Endodermal cell (in vitro differentiated cells): Measurements from ENCODE around the gene ACTR3. TPM values are rescaled to one million over a fixed set of nuclear protein-coding genes. Genes with fewer than 3 reads are reported as not detected.

Source experiments
- DNase-seq: peaks from one replicate; pipeline ENCODE4 v3.0.0-alpha.2; 2017
- H3K27ac ChIP-seq: 2 replicates; pipeline ENCODE4 v1.5.1; 2013; ENCODE audit warnings: mild to moderate bottlenecking, low read depth, low read length, moderate library complexity
- H3K27me3 ChIP-seq: 2 replicates; pipeline ENCODE4 v1.6.1; 2013; ENCODE audit warnings: mild to moderate bottlenecking, low read length, moderate library complexity; ENCODE audit not compliant: insufficient read depth, control insufficient read depth, poor library complexity, severe bottlenecking
- H3K36me3 ChIP-seq: 2 replicates; pipeline ENCODE4 v1.7.0; 2013; ENCODE audit warnings: mild to moderate bottlenecking, low read length, moderate library complexity; ENCODE audit not compliant: control insufficient read depth, insufficient read depth
- H3K4me1 ChIP-seq: one replicate; pipeline ENCODE4 v1.7.0; 2013; ENCODE audit warnings: low read length; ENCODE audit not compliant: control insufficient read depth, insufficient read depth
- H3K4me3 ChIP-seq: 2 replicates; pipeline ENCODE4 v1.5.1; 2013; ENCODE audit warnings: mild to moderate bottlenecking, low read length, moderate library complexity
- H3K9ac ChIP-seq: 2 replicates; pipeline ENCODE4 v1.6.1; 2013; ENCODE audit warnings: mild to moderate bottlenecking, low read length, moderate library complexity; ENCODE audit not compliant: poor library complexity, severe bottlenecking; ENCODE audit errors: extremely low read depth
- H3K9me3 ChIP-seq: 2 replicates; pipeline ENCODE4 v1.6.1; 2013; ENCODE audit warnings: mild to moderate bottlenecking, low read length, moderate library complexity; ENCODE audit not compliant: control insufficient read depth
- H3K27ac Mint-ChIP-seq: 2 replicates; pipeline ENCODE4 v1.8.0; 2020; ENCODE audit warnings: mixed read lengths
- H3K27me3 Mint-ChIP-seq: 2 replicates; pipeline ENCODE4 v1.8.0; 2021; ENCODE audit warnings: mild to moderate bottlenecking, mixed read lengths; ENCODE audit not compliant: insufficient read depth
- H3K36me3 Mint-ChIP-seq: 2 replicates; pipeline ENCODE4 v1.8.0; 2020; ENCODE audit warnings: low read depth, mixed read lengths
- H3K4me1 Mint-ChIP-seq: 2 replicates; pipeline ENCODE4 v1.8.0; 2020; ENCODE audit warnings: mixed read lengths
- H3K4me3 Mint-ChIP-seq: 2 replicates; pipeline ENCODE4 v1.8.0; 2020; ENCODE audit warnings: mild to moderate bottlenecking, moderate library complexity, mixed read lengths
- H3K9me3 Mint-ChIP-seq: 2 replicates; pipeline ENCODE4 v1.8.0; 2020; ENCODE audit warnings: mild to moderate bottlenecking, mixed read lengths
- WGBS, 2 experiments: methylation state at CpG; one replicate each; pipeline versions ENCODE4 v1.1.5 to v1.1.7; 2013; ENCODE audit warnings: missing lambda C conversion rate in 2 of 2, mixed read lengths in 1 of 2; ENCODE audit not compliant: insufficient coverage in 1 of 2, insufficient read length in 1 of 2; 5-methylcytosine and 5-hydroxymethylcytosine counted together
- total RNA-seq, 2 donors: library from RNA; stranded (reverse); fragmentation: NEBNext Ultra II Directional in 1 of 2; extraction: Animal tissue kit (Norgen Biotek cat#: 25700) in 1 of 2; gene quantifications; 2 replicates in 1 of 2; 3 replicates in 1 of 2; pipeline ENCODE4 v1.2.1, GENCODE V29; 2021
- TF ChIP-seq, protein P1 (sequence below): fragments of 200-600 bp; sonication (generic); conservative IDR thresholded peaks from 2 replicates; pipeline ENCODE4 v1.5.0; 2021; ENCODE audit warnings: antibody characterized with exemption, mild to moderate bottlenecking

Gene ACTR3
- total RNA-seq, 2 donors from 2014 or later = 168 to 192 TPM

DNA sequence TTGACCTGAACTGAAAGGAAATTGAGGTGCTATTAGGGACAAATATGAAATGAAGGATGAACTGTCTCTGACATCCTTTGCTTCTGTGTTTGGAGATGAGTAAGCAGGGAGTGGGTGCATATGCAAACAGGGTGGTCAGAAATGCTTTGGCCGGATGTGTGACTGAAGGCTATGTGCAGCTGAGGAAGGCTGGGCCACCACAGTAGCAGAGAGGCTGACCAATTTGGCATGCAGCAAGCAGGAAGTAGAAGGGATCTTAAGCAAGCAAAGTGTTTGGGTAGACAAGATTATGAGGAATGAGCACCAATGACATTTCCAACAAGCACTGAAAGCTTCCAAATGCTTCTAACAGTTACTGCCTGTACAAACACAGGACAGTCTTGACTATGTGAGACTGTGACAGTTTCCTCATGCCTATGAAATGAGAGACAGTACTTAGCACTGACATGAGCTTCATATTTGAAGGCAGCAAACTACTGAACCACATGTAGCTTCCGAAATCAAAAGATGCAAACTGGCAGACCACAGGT, 3.3 kb upstream of the ACTR3 start:
- Histone ChIP-seq H3K36me3 (peaks cover 9% of the 10 kb centered on the region), H3K9ac (no peak overlapping the region), H3K9me3 (no peaks in the 10 kb centered on the region), H3K4me3 (no peak overlapping the region), H3K4me1 (peaks cover 3% of the 10 kb centered on the region), H3K27me3 (no peaks in the 10 kb centered on the region), H3K27ac (no peak overlapping the region)
- Mint-ChIP-seq H3K9me3 (no peaks in the 10 kb centered on the region), H3K4me1 (peaks cover 17% of the 10 kb centered on the region), H3K36me3 (peaks cover 5% of the 10 kb centered on the region), H3K4me3 (no peak overlapping the region), H3K27me3 (no peaks in the 10 kb centered on the region), H3K27ac (no peak overlapping the region)
- no peak for DNase-seq
- TF ChIP-seq, protein P1, sequence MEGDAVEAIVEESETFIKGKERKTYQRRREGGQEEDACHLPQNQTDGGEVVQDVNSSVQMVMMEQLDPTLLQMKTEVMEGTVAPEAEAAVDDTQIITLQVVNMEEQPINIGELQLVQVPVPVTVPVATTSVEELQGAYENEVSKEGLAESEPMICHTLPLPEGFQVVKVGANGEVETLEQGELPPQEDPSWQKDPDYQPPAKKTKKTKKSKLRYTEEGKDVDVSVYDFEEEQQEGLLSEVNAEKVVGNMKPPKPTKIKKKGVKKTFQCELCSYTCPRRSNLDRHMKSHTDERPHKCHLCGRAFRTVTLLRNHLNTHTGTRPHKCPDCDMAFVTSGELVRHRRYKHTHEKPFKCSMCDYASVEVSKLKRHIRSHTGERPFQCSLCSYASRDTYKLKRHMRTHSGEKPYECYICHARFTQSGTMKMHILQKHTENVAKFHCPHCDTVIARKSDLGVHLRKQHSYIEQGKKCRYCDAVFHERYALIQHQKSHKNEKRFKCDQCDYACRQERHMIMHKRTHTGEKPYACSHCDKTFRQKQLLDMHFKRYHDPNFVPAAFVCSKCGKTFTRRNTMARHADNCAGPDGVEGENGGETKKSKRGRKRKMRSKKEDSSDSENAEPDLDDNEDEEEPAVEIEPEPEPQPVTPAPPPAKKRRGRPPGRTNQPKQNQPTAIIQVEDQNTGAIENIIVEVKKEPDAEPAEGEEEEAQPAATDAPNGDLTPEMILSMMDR = no peak
- WGBS, 2 experiments = 92% methylated on average over 2 of the region's 2 CpGs

DNA sequence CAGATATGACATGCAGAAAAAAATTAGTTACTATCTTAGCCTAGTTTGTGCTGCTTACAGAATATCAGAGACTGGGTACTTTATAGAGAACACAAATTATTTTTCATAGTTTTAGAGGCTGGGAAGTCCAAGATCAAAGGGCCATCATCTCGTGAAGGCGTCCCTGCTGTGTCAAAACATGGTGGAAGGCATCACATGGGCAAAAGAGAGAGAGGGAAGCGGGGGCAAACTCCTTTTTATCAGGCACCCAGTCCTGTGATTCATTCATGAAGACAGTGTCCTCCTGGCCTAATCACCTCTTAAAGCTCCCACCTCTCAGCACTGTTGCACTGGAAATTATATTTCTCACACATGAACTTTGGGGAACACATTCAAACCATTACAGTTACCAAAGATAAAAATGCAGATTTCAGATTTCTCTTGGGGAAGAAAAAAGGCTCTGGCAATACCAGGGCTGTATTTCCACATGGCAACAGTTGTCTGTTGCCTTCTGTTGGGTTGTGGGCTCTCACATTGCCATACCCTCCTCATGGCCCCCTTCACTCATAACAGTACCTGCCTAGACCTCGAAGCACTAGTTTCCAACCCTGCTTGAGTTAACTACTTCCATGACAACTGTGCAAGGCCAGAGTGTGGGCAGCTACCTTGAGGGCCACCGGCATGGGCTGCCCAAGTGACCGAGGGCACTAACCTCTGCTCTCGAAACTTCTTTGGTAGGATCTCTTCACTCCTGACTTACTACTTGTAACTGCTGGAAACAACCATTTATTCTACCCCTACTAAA, 2.7 kb upstream of the ACTR3 start:
- H3K27me3 Mint-ChIP-seq = no peaks in the 10 kb centered on the region
- Histone ChIP-seq H3K36me3 (peaks cover 9% of the 10 kb centered on the region), H3K4me3 (peak overlapping the region; percentile 93), H3K9me3 (no peaks in the 10 kb centered on the region), H3K27me3 (no peaks in the 10 kb centered on the region), H3K4me1 (peaks cover 3% of the 10 kb centered on the region), H3K9ac (no peak overlapping the region), H3K27ac (no peak overlapping the region)
- TF ChIP-seq, protein P1 = no peak
- no peak overlapping the region for H3K27ac Mint-ChIP-seq
- peaks cover 24% of the 10 kb centered on the region for H3K4me1 Mint-ChIP-seq
- no peaks in the 10 kb centered on the region for H3K9me3 Mint-ChIP-seq
- H3K36me3 Mint-ChIP-seq = peaks cover 3% of the 10 kb centered on the region
- 88 to 100% methylated on average over 2 to 7 of the region's 7 CpGs for WGBS, 2 experiments
- H3K4me3 Mint-ChIP-seq = peak overlapping the region; percentile 12
- DNase-seq = no peak

DNA sequence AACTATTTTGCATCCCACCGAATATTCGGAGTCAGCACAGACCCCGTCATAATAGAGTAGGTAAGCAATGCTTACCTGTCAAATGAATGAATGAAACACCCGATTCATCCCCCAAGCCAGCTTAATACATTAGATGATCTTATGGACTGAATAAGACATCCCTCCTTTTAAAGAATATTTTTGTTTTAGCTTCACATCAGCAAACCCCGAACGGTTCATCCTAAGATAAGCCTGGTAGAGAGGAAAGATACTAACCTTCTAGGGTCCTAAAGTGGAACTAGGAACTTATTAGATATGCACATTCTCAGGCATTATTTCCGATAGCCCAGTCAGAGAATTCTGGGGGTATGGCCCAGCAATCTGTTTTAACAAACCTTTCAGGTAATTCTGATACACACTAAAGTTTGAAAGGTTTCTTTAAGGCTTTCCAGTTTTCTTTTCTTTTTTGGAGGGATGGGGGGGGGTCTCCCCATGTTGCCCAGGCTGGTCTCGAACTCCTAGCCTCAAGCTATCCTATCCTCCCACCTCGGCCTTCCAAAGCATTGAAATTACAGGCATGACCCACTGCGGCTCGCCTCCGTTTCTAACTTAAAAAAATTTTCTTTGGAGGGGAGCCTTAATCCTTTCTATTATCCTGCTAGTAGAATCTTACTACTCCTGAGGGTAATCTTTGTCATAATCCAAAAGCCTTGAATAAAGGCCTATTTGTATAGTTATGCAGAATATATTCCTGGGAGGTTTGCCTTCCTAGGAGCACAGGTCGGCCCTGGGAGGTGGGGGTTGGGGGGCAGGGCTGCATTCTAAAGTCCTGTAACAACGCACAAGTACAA, 1.0 kb upstream of the ACTR3 start:
- H3K27ac ChIP-seq = peak overlapping the region; percentile 100
- no peaks in the 10 kb centered on the region for H3K9me3 Mint-ChIP-seq
- H3K4me3 Mint-ChIP-seq = peak overlapping the region; percentile 91
- no peaks in the 10 kb centered on the region for H3K27me3 Mint-ChIP-seq
- TF ChIP-seq, protein P1 = no peak
- H3K9me3 ChIP-seq = no peaks in the 10 kb centered on the region
- H3K4me1 Mint-ChIP-seq = peaks cover 37% of the 10 kb centered on the region
- peak overlapping the region; percentile 93 for H3K4me3 ChIP-seq
- H3K36me3 Mint-ChIP-seq = peaks cover 6% of the 10 kb centered on the region
- H3K27ac Mint-ChIP-seq = peak overlapping the region; percentile 100
- peak overlapping the region; percentile 96 for H3K9ac ChIP-seq
- WGBS, 2 experiments = 40 to 41% methylated on average over 10 to 14 of the region's 14 CpGs
- no peaks in the 10 kb centered on the region for H3K27me3 ChIP-seq
- peaks cover 20% of the 10 kb centered on the region for H3K36me3 ChIP-seq
- peaks cover 3% of the 10 kb centered on the region for H3K4me1 ChIP-seq
- DNase-seq = no peak
